ENCODE measurements around the gene LRRC52. TPM values are rescaled to one million over a fixed set of nuclear protein-coding genes. Genes with fewer than 3 reads are reported as not detected.

Gene LRRC52, protein sequence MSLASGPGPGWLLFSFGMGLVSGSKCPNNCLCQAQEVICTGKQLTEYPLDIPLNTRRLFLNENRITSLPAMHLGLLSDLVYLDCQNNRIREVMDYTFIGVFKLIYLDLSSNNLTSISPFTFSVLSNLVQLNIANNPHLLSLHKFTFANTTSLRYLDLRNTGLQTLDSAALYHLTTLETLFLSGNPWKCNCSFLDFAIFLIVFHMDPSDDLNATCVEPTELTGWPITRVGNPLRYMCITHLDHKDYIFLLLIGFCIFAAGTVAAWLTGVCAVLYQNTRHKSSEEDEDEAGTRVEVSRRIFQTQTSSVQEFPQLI
- not detected in 5 replicates for total RNA-seq (2022; extraction: Qiagen RNA extraction; ENCODE audit: low read depth)

DNA sequence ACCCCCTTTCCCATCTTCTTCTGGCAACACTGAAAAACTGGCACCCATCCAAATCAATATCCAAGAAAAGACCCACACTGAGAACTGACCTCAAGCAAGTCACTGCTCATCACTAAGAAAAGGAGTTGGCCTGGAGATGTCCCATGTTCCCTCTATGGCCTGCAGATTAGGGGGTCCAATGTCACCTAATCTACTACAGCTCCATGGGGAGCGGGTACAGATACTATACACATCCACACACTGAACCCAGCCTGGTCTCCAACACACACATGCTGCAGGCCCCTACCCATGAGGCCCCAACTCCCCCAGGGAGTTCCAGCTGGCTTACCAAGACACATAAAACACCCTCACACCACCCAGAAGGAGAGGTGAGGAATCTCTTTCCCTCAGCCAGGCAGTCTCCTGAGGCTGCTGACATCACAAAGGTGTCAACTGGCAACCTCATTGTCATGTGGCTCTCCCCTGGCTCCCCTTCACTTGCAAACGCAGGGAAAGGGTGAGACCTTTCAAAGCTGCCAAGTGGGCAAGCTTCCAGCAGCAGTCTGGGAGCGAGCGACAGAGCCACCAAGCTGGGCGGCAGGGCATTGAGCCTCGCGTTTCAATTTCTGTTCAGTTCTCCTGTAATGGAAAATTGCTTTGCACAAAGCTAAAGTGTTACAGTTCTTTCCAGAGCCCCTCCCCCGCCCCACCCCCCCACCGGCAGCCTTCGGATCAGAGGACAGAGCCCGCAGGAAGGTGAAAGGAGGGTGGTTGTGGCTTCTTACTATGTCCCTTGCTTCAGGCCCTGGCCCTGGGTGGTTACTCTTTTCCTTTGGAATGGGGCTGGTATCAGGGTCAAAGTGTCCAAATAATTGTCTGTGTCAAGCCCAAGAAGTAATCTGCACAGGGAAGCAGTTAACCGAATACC lies at the start of gene LRRC52:
Gene LRRC52, plus strand, starts transcription at position 469 of the 907 bp plus-strand sequence. Its CDS starts 297 bp downstream, at position 766.

Other genes with a start within 250 kb of the LRRC52 start
- gene LMX1A, start 187.3 kb upstream of the LRRC52 start, total RNA-seq (2022; extraction: Qiagen RNA extraction; ENCODE audit: low read depth) = not detected in 5 replicates
- gene RXRG, start 98.9 kb upstream of the LRRC52 start, total RNA-seq (2022; extraction: Qiagen RNA extraction; ENCODE audit: low read depth) = not detected in 5 replicates
- 186 to 221 TPM (median 192 TPM) in 5 replicates for gene MGST3, start 87.2 kb downstream of the LRRC52 start, total RNA-seq (2022; extraction: Qiagen RNA extraction; ENCODE audit: low read depth)
- 34.2 to 43.1 TPM (median 41.8 TPM) in 5 replicates for gene ALDH9A1, start 154.6 kb downstream of the LRRC52 start, total RNA-seq (2022; extraction: Qiagen RNA extraction; ENCODE audit: low read depth)
- gene TMCO1, start 224.9 kb downstream of the LRRC52 start, total RNA-seq (2022; extraction: Qiagen RNA extraction; ENCODE audit: low read depth) = 157 to 210 TPM (median 166 TPM) in 5 replicates

Measured in A549 treated with ZK216348 at 1 μM for 4 hours (cell line).